ENCODE data around the gene C17orf67.

The C17orf67 gene

DNA sequence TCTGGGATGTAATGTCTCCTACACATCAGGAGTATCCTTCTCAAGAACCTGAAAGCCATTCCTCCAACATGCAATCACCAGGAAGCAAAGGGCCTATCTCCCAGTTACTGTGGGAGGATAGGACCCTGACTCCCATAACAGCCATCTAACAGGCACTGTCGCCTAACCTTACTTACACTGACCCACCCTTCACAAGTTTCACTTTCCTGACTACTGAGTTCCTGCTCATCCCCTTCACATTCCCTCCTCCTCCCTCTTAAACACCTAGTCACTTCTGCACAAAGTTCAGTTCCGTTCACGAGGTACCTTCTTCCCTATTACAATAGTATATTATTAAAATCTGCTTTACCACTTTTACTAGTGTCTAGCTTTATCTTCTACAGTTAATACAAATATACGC lies 1.3 kb downstream of the C17orf67 start:
- no peak for FAIRE-seq

DNA sequence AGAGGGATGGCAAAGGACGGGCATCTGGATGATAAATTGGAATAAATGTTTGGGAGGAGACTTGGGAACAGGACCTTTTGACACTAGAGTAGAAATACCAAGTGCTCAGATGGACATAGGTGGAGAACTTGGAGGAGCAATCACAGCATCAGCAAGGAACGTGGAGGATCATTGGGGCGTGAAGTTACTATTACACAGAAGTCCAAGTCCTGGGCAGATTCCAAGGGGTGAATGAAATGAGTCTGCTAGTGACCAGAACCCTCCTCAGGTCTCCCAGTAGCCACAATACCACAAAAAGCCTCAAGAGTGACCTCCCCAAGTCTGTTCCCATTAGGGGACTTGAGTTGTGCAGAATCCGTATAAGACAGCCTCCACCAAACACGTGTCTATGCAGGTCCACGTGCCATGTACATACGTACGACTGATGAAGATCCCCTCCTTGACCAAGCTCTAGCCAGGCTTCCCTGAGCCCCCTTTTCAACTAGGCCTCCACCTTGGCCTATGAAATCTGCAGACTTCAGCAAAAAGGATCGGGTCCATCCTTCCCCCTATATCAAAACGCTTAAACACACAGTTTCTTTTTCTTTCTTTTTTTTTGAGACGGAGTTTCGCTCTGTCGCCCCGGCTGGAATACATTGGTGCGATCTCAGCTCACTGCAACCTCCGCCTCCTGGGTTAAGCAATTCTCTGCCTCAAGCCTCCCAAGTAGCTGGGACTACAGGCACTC lies 2.2 kb downstream of the C17orf67 start:
- FAIRE-seq = no peak

DNA sequence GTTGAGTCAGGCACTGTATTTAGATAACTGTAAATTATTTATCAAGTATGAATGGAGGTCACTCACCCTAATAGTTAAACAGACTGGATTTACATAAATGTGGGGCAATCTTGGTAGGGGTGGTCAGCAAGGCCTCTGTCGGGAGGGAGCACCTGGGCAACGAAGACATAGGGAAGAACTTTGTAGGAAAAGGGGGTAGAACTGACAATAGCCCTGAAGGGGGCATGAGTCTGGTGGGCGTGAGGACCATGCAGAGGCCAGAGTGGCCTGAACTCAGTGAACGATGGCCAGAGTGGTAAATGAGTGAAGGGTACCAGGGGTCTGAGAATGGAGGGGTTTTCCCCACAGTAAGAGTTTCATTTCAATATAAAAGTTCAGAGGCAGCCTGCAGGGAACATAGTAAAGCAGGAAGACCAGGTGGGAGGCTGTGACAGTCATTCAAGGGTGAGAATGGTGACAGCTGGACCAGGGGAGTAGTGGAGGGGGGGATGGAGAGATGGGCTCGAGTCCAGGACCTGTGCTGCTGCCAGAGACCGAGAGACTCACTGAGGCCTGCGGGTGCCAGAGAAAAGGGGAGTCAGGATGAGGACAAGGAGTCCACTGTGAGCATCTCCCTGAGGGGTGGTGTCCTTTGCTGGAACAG lies 2.9 kb downstream of the C17orf67 start:
- no peak for FAIRE-seq

DNA sequence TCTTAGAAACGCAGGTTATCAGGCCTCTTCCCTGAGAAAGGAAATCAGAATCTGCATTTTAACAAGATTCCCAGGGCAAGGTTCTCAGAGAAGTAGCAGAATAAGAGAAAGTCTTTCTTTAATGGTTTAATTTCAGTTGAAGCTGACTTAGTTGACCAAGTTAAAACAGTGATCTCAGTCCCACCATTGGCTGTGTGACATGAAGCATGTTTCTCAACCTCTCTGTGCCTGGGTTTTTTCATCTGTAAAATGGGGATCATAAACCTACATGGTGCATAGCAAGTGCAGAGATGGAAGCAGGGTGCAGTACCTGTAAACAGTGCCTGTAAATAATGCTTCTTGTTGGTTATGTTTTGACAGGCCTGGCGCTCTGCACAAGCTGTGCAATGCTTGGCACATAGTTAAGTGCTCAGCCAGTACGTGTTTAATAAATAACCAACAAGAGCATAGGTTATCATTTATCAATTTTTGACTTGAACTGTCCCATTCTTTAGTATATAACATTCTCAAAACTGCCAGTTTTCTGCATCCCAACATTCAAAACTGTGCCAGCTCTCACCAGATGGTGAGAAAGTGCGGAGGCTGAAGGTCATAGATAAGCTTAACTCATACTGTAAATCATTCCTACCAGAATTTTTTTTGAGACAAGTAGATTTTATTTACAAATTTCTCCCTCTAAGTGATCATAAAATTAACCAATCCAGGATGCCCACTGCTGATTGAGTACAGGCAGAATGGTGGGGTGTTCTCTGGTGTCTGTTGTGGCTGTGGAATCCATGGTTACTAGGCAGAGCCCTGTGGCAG lies 6.9 kb downstream of the C17orf67 start:
- no peak for FAIRE-seq

DNA sequence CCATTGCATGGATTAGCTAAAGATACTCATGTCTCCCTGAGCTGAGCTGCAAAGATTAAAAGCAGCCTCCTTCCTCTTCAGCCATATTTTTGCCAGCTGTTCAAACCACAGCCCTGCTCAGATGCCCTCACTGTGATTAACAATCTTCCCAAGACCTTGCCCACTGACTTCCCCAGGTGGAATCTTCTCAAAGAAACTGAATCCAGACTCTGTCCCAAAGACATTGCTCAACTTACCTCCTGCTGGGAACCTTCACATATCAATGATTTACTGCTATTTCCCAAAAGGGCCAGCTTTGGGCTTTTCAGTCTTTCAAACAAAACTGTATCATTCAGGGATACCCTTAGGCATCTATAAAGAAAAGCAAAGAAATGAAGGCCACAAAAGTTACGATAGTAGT lies 9.2 kb downstream of the C17orf67 start:
- FAIRE-seq = no peak

DNA sequence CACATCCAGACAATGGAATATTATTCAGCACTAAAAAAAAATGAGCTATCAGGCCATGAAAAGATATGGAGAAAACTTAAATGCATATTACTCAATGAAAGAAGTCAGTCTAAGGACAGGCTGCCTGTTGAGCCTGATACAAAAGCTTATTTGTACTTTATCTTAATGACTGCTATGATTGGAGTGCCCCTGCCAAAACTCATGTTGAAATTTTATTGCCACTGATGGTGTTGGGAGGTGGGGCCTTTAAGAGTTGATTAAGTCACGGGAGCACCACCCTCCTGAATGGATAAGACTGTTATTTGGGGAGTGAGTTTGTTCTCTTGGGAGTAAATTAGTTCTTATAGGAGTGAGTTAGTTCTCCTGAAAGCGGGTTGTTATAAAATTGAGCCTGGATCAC lies 9.9 kb downstream of the C17orf67 start:
- FAIRE-seq = no peak

DNA sequence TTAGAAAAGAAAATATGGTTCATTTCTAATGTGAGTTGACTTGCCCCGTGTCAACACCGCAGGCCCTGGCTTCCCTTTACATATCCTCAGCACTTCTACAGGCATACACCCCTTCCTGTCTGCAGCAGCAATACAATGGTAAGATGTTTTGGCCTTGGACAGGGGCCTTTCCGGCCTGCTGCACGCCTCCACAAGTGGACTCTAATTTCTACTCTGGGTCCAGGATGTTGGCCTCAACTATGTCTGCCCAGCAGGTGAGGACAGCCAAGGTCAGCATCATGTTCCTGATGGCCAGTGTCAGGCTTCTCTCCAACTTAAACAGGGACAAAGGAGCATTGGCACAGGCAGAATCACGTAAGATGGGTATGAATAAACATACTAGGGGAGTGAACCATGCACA lies 11.0 kb downstream of the C17orf67 start:
- no peak for FAIRE-seq

DNA sequence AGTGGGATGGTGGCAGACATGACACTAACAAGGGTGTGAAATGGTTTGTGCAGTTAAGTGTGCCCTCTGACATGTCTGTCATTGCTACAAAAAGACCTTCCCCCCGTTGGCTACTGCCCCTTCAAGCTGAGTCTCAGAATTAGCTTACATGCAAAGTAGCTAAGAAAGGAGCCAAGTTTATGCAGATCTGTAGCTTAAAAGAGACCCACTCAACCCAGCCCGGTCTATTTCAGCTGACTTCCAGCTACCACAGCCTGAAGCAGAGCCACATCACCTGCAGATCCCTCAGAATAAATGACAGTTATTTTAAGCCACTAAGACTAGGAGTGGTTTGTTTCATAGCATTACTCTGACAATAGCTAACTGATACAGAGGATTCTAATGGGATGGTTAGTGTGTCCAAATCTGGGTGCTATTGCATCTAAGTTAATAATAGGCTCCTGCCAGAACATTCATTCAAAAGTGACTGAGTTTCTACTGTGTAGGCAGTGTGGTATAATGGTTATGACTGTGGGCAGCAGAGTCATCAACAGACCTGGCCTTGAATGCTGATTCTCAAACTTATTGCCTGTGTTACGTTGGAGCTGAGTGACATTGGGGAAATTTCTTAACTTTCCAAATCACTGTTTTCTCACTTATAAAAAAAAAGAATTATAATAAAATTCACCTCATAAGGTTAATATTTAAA lies 11.7 kb downstream of the C17orf67 start:
- FAIRE-seq = no peak

DNA sequence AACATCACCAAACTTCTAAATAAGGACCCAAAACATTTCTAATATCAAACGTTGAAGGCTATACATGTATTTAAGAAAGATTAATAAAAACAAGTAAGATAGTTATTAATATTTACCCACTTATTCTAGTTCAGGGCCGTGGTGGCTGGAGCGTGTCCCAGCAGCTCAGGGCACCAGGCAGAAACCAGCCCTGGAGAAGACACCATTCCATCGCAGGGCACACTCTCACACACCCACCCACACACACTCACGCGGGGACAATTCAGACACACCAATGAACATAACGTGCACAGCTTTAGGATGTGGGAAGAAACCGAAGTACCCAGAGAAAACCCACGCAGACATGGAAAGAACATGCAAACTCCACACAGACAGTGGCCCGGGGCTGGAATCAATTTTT lies 13.5 kb downstream of the C17orf67 start:
- FAIRE-seq = no peak

DNA sequence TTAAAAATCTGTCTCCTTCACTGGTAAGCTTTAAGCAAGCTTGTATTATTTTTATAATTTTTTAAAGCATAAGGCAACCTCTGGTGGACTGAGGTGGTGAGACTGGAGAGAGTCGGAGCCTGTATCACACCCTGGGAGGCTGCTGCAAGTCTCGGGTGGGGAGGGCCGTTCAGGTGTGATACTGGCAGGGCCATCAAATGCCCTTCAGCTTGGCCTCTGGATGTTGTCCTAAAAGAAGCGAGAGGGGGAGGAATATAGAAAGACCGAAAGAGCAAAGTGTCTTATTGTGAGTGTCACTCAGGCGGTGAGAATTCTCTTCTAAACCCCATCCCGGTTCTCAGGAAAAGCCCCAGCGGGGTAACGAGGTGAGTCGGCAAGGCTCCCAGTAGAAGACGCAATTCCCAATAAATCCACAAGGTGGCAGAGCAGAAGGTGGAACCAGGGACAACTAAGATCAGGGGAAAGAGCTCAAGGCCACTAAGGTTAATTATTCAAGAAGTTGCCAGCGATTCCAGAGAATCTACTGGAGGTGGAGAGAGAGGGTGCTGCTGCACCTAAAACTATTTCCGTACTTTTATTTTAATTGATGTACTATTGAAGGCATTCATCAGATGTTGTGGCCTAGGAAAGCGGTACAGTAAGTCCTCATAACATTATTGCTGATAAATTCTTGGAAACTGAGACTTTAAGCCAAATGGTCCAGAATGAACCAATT lies 14.1 kb downstream of the C17orf67 start:
- no peak for FAIRE-seq

DNA sequence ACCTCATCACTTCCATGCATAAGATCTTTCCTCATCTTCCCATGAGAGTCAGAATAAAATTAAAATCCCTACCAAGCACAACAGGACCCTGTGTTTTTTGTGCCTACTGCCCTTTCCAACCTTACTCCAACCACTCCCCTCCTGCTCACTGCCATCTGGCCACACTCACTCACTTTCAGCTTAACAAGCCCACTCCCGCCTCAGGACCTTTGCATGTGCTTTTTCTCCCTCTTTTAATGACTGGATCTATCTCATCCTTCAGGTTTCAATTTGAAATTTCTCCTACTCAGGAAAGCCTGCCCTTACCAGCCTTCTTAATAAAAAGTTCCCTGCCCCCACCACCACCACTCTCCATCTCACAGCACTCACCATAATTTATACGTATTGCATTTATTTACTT lies 14.7 kb downstream of the C17orf67 start:
- FAIRE-seq = no peak

DNA sequence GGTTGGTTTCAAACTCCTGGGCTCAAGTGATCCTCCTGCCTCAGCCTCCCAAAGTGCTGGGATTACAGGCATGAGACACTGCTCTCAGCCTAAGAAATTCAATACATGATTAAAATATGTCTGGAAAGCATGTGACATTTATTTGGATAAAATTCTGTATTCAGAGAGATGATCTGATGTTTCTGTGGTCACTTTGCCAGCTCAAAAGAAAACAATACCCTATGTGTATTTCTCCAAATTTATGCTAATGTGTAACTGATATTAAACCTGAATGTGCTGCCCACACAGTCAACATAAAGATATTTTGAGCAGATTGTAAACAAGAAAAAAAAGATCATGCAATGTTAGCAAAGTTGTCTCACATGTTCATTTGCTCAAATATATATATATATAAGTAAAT lies 16.7 kb downstream of the C17orf67 start:
- FAIRE-seq = no peak

DNA sequence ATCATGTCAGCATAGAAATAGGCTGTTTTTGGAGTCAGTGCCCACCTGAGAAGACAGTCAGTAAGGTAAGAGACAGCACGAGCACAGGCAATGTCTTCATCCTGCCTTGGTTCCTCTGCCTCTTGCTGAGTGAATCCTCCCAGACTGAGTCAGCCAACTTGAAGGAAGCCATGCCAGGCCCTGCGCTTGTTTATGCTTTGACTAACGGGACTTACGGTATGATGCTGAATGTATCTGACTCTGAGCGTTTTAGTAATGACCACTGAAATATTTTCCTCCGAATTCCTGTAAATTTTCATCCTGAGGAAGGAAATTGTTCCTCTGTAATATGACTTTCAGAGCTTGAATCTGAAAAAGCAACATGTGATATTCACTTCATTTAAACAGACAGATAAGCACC lies 18.0 kb downstream of the C17orf67 start:
- no peak for FAIRE-seq

DNA sequence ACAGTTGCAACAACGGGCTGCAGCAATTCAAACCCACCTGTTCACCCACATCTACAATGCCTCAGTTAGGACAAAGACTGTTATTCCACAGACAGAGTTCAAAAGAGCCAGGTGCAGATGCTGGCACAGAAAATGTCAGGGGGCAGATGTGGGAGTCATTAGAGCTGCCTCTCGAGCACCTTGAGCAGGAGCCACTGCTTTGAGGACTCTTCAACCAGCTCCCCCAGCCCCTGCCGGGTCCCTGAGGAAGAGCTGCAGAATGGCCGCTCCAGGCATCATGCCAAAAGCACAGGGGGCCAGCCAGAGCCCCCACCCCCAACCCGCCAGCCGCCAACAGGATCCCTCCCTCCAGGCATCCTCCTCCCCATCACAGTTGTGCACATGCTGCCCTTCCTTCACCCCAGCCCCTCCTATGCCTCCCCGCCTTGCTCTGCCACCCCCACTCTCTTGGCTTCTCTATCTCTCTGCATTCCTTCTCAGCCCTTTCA lies 20.8 kb downstream of the C17orf67 start:
- FAIRE-seq = no peak

DNA sequence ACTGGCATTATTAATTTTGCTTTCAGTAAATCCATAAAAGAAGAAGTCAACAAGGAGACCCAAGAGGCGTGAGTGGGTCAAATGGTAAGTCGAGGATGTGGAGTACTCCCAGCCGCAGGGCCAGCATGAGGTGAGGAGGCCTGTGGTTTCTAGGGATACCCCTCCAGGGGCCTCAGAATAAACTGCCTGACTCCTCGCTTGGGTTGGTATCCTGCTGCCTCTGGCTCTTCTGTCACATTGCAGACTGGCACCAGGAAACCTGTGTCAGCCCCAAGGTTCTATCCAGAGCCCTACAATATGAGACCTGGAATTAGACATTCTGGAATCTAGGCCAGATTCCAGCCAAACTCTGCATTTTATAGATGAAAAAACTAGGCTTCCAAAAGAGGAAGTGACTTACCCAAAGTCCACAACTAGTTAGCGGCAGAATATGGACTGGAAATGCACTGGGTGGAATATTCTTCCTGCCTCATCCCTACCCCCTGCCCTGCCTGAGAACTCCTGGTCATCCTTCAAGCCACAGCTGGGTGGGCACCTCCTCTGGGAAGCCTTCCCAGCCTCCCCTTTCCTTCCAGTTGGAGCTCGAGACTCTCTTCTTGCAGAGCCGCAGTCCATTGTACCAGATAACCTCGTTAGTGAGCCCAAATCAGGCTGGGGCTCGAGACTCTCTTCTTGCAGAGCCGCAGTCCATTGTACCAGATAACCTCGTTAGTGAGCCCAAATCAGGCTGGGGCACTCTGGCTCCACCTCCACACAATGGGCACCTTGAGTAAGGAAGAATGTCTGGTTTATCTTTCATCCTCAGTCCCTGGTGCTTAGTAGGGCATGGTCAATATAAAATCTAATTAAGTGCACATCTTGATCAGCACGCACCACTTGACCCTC lies 22.6 kb downstream of the C17orf67 start:
- FAIRE-seq = no peak

DNA sequence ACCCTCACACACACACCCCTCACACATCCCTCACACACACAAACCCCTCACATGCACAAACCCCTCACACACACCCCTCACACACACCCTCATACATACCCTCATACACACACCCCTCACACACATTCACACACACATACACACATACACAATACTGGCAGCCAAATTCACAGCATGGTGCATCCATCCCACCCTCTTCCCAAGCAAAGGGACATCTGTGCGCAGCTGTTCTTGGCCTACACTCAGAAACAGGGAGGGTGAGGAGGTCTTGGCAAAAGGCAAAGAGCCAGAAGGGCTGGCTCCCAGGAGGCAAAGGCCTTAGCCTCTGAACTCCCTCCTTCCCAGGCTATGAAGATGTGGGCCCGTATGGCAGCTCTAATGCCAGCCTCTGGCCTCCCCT lies 23.4 kb downstream of the C17orf67 start:
- no peak for FAIRE-seq

DNA sequence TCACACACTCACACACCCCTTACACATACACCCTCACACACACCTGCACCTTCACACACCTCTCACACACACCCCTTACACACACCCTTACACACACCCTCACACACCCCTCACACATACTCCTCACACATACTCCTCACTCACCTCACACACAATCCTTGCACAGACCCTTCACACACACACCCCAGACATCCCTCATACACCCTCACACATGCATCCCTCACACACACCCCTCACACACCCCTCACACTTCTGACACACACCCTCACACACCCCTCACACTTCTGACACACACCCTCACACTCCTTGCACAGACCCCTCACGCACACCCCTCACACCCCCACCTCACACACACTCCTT lies 23.9 kb downstream of the C17orf67 start:
- no peak for FAIRE-seq

DNA sequence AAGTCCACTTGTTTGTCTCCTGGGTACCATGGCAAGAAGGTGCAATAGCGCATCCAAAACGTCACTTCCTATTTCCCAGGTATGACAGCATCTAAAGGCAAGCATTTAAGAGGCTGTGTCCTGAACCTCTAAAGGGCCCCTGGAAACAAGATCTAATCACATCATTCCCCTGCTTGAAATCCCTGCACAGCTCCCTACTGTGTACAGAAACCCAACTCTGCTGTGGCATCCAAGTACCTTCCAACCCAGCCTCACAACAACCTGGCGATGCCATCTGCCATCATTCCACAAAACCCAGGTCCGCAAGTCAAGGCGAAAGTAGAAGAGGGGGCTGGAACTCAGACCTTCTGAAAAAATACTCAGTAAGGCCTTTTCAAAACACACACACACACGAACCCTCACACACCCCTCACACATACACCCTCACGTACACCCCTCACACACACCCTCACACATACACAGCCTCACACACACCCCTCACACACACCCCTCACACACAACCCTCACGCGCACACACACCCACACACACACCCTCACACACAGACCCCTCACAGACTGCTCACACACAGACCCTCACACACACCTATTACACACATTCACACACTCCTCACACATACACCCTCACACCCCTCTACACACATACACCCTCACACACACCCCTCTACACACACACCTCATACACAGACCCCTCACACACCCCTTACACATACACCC lies 24.5 kb downstream of the C17orf67 start:
- no peak for FAIRE-seq

DNA sequence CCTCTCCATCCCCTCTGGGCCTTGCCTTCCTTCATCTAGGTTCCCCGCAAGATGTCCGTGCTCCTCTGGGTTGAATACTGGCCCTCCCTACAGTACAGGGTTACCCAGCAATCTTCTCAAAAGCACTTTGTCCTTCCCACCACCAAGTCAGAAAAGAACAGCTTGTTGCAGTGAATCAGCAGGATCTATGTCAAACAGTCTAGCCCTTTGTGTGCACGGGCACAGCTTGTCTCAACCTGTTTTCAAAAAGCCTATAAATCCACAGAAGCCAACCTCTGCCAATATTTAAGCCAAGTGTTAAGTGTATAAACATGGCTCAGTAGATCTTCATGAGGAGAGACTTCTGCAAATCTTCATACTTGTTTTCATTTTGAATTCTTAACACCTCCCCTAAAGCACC lies 25.2 kb downstream of the C17orf67 start:
- no peak for FAIRE-seq

DNA sequence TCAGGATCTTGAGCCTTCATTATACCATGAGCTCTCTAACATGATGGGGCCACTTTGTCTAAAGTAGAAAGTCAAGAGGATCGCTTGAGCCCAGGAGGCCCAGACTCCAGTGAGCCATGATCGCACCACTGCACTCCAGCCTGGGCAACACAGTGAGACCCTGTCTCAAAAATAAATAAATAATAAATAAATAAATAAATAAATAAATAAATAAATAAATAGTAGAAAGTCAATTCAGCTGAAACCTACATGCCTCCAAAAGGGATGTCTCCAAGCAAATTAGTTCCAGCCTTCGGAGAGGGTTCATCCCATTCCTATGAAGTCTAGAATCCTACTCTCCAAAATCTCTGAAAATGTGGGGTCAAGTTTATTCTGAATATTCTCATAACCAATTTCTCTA lies 26.0 kb downstream of the C17orf67 start:
- FAIRE-seq = no peak

DNA sequence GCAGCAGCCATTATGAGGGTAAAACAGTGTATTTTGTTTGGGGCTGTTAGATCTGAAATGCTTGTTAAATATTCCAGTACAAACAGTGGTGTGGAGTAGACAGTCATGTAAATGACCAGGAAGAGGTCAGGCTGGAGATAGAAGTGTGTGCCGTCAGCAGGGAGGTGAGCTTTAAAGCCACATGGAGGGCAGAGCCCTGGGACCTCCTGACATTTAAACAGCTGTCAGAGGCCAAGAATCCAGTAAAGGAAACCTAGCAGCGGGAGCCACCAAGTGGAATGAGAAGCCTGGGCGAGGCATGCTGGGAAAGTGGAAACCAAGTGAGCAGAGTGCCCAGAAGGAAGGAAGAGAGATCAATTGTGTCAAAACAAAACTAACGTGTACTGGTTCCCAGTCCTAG lies 26.8 kb downstream of the C17orf67 start:
- no peak for FAIRE-seq
